Measurements from ENCODE around the gene XPR1.

DNA sequence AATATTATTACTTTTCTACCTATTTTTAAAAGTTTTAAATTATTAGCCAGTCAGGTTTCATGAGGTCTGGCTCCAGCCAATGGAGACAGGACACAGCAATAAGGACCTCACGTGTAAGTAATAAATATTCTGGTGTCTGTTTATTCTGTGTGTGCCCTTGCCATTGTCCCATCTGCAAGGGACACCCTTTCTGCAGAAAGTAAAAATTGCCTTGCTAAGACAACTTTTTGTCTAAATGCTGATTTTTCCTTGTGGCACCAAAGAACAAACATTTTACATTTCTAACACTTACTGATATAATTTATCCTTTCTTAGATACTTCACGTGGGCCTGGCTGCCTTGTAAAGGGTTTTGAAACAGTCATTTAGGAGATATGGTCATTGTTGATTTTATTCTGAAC is 43.7 kb upstream of the XPR1 start:
- TF ChIP-seq, protein P1, sequence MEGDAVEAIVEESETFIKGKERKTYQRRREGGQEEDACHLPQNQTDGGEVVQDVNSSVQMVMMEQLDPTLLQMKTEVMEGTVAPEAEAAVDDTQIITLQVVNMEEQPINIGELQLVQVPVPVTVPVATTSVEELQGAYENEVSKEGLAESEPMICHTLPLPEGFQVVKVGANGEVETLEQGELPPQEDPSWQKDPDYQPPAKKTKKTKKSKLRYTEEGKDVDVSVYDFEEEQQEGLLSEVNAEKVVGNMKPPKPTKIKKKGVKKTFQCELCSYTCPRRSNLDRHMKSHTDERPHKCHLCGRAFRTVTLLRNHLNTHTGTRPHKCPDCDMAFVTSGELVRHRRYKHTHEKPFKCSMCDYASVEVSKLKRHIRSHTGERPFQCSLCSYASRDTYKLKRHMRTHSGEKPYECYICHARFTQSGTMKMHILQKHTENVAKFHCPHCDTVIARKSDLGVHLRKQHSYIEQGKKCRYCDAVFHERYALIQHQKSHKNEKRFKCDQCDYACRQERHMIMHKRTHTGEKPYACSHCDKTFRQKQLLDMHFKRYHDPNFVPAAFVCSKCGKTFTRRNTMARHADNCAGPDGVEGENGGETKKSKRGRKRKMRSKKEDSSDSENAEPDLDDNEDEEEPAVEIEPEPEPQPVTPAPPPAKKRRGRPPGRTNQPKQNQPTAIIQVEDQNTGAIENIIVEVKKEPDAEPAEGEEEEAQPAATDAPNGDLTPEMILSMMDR (IDR thresholded peaks at IDR 0.05): no peak
- TF ChIP-seq POLR2AphosphoS5 (IDR thresholded peaks at IDR 0.05; ENCODE audit: low read depth, low read length) (no peak), SIN3A (IDR thresholded peaks at IDR 0.05; ENCODE audit: borderline replicate concordance, insufficient read depth, low read depth, low read length) (no peak)
- TF ChIP-seq, protein P2, sequence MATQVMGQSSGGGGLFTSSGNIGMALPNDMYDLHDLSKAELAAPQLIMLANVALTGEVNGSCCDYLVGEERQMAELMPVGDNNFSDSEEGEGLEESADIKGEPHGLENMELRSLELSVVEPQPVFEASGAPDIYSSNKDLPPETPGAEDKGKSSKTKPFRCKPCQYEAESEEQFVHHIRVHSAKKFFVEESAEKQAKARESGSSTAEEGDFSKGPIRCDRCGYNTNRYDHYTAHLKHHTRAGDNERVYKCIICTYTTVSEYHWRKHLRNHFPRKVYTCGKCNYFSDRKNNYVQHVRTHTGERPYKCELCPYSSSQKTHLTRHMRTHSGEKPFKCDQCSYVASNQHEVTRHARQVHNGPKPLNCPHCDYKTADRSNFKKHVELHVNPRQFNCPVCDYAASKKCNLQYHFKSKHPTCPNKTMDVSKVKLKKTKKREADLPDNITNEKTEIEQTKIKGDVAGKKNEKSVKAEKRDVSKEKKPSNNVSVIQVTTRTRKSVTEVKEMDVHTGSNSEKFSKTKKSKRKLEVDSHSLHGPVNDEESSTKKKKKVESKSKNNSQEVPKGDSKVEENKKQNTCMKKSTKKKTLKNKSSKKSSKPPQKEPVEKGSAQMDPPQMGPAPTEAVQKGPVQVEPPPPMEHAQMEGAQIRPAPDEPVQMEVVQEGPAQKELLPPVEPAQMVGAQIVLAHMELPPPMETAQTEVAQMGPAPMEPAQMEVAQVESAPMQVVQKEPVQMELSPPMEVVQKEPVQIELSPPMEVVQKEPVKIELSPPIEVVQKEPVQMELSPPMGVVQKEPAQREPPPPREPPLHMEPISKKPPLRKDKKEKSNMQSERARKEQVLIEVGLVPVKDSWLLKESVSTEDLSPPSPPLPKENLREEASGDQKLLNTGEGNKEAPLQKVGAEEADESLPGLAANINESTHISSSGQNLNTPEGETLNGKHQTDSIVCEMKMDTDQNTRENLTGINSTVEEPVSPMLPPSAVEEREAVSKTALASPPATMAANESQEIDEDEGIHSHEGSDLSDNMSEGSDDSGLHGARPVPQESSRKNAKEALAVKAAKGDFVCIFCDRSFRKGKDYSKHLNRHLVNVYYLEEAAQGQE (IDR thresholded peaks at IDR 0.05; ENCODE audit: insufficient read depth in 1 of 2, low read depth in 2 of 2, low read length in 1 of 2): no peak
